HEK293 (cell line): ENCODE data around the gene ZNF664.

Experiments used
- CTCF ChIA-PET: fragments of 350-600 bp; formaldehyde crosslinking; extraction: SDS; loops from one replicate; lab custom pipeline; 2021; ENCODE audit warnings: antibody characterized with exemption; lab: Yijun Ruan, JAX
- POLR2A ChIA-PET: fragments of 300-600 bp; formaldehyde crosslinking; extraction: SDS; loops from one replicate; lab custom pipeline; 2020; ENCODE audit warnings: antibody characterized with exemption, inconsistent platforms; lab: Yijun Ruan, JAX
- H3K27ac ChIP-seq: fragments of 200-500 bp; sonication (Bioruptor generic); 2 replicates; pipeline ENCODE4 v1.5.1; 2014; ENCODE audit warnings: low read depth, low read length, control low read depth, inconsistent platforms; ENCODE audit errors: extremely low read depth
- H3K36me3 ChIP-seq, 2 experiments: fragments of 200-500 bp in 1 of 2; sonication (Bioruptor generic) in 1 of 2; 1 replicate in 1 of 2; 2 replicates in 1 of 2; pipeline ENCODE4 v1.5.1; 2014 to 2017; ENCODE audit warnings: inconsistent platforms in 2 of 2, low read length in 2 of 2; ENCODE audit not compliant: control insufficient read depth in 2 of 2, insufficient read depth in 1 of 2
- H3K4me1 ChIP-seq: fragments of 200-500 bp; sonication (Bioruptor generic); 2 replicates; pipeline ENCODE4 v1.5.1; 2014; ENCODE audit warnings: mild to moderate bottlenecking, low read length, inconsistent platforms; ENCODE audit not compliant: control insufficient read depth, insufficient read depth
- H3K4me3 ChIP-seq: 2 replicates; pipeline ENCODE4 v1.5.1; 2011; ENCODE audit warnings: low read depth, mild to moderate bottlenecking, control low read depth, low read length, moderate library complexity
- H3K9me3 ChIP-seq: fragments of 200-500 bp; sonication (Bioruptor generic); 2 replicates; pipeline ENCODE4 v1.5.1; 2014; ENCODE audit warnings: low read depth, low read length, inconsistent platforms; ENCODE audit not compliant: control insufficient read depth, insufficient read depth
- ATF2 ChIP-seq: fragments of 450-650 bp; formaldehyde crosslinking; IDR thresholded peaks from 2 replicates; pipeline ENCODE4 v1.5.1; 2016; ENCODE audit warnings: missing biosample characterization, missing genetic modification characterization, low read depth
- KLF16 ChIP-seq: fragments of 450-650 bp; formaldehyde crosslinking; IDR thresholded peaks from 2 replicates; pipeline ENCODE4 v1.5.1; 2017; ENCODE audit warnings: missing biosample characterization, missing genetic modification characterization
- OVOL3 ChIP-seq: fragments of 450-650 bp; formaldehyde crosslinking; IDR thresholded peaks from 2 replicates; pipeline ENCODE4 v1.5.1; 2016; ENCODE audit warnings: missing biosample characterization, missing genetic modification characterization
- RBAK ChIP-seq: fragments of 450-650 bp; formaldehyde crosslinking; IDR thresholded peaks from 2 replicates; pipeline ENCODE4 v1.5.1; 2016; ENCODE audit warnings: missing biosample characterization, missing genetic modification characterization
- REST ChIP-seq: fragments of 450-650 bp; formaldehyde crosslinking; IDR thresholded peaks from 2 replicates; pipeline ENCODE4 v1.5.1; 2016; ENCODE audit warnings: missing biosample characterization, missing genetic modification characterization
- SCRT2 ChIP-seq: fragments of 450-650 bp; formaldehyde crosslinking; IDR thresholded peaks from 2 replicates; pipeline ENCODE4 v1.5.1; 2016; ENCODE audit warnings: missing biosample characterization, missing genetic modification characterization
- ZIC2 ChIP-seq: fragments of 450-650 bp; formaldehyde crosslinking; IDR thresholded peaks from 2 replicates; pipeline ENCODE4 v1.5.1; 2016; ENCODE audit warnings: missing biosample characterization, missing genetic modification characterization
- ZNF184 ChIP-seq: fragments of 450-650 bp; IDR thresholded peaks from 2 replicates; pipeline ENCODE4 v1.5.1; 2018; ENCODE audit warnings: missing biosample characterization, mild to moderate bottlenecking, missing genetic modification characterization
- ZNF2 ChIP-seq: fragments of 450-650 bp; formaldehyde crosslinking; IDR thresholded peaks from 2 replicates; pipeline ENCODE4 v1.5.1; 2016; ENCODE audit warnings: missing biosample characterization, missing genetic modification characterization
- ZNF324 ChIP-seq: fragments of 450-650 bp; formaldehyde crosslinking; IDR thresholded peaks from 2 replicates; pipeline ENCODE4 v1.5.1; 2016; ENCODE audit warnings: missing biosample characterization, missing genetic modification characterization
- ZNF416 ChIP-seq: fragments of 450-650 bp; formaldehyde crosslinking; IDR thresholded peaks from 2 replicates; pipeline ENCODE4 v1.5.1; 2016; ENCODE audit warnings: missing biosample characterization, missing genetic modification characterization
- ZNF423 ChIP-seq: fragments of 450-650 bp; formaldehyde crosslinking; IDR thresholded peaks from 2 replicates; pipeline ENCODE4 v1.5.1; 2016; ENCODE audit warnings: missing biosample characterization, missing genetic modification characterization
- ZNF548 ChIP-seq: fragments of 450-650 bp; formaldehyde crosslinking; IDR thresholded peaks from 2 replicates; pipeline ENCODE4 v1.5.1; 2016; ENCODE audit warnings: missing biosample characterization, missing genetic modification characterization
- ZNF549 ChIP-seq: fragments of 450-650 bp; IDR thresholded peaks from 2 replicates; pipeline ENCODE4 v1.5.1; 2018; ENCODE audit warnings: missing biosample characterization, missing genetic modification characterization, mild to moderate bottlenecking, inconsistent platforms, moderate library complexity
- ZNF560 ChIP-seq: fragments of 450-650 bp; formaldehyde crosslinking; IDR thresholded peaks from 2 replicates; pipeline ENCODE4 v1.5.1; 2017; ENCODE audit warnings: missing biosample characterization, missing genetic modification characterization, borderline replicate concordance
- ZNF561 ChIP-seq: fragments of 450-650 bp; IDR thresholded peaks from 2 replicates; pipeline ENCODE4 v1.5.1; 2018; ENCODE audit warnings: missing biosample characterization, missing genetic modification characterization, borderline replicate concordance
- ZNF585B ChIP-seq: fragments of 450-650 bp; formaldehyde crosslinking; IDR thresholded peaks from 2 replicates; pipeline ENCODE4 v1.5.1; 2016; ENCODE audit warnings: missing biosample characterization, missing genetic modification characterization
- ZNF624 ChIP-seq: fragments of 450-650 bp; formaldehyde crosslinking; IDR thresholded peaks from 2 replicates; pipeline ENCODE4 v1.5.1; 2017; ENCODE audit warnings: missing biosample characterization, missing genetic modification characterization
- ZNF664 ChIP-seq: fragments of 450-650 bp; formaldehyde crosslinking; IDR thresholded peaks from 2 replicates; pipeline ENCODE4 v1.5.1; 2016; ENCODE audit warnings: missing biosample characterization, missing genetic modification characterization
- ZNF704 ChIP-seq: fragments of 450-650 bp; formaldehyde crosslinking; IDR thresholded peaks from 2 replicates; pipeline ENCODE4 v1.5.1; 2016; ENCODE audit warnings: missing biosample characterization, missing genetic modification characterization
- ZNF777 ChIP-seq: fragments of 450-650 bp; formaldehyde crosslinking; IDR thresholded peaks from 2 replicates; pipeline ENCODE4 v1.5.1; 2017; ENCODE audit warnings: missing biosample characterization, missing genetic modification characterization, borderline replicate concordance
- ZSCAN16 ChIP-seq: fragments of 450-650 bp; formaldehyde crosslinking; IDR thresholded peaks from 2 replicates; pipeline ENCODE4 v1.5.1; 2016; ENCODE audit warnings: missing biosample characterization, missing genetic modification characterization
- ZSCAN23 ChIP-seq: fragments of 450-650 bp; formaldehyde crosslinking; IDR thresholded peaks from 2 replicates; pipeline ENCODE4 v1.5.1; 2016; ENCODE audit warnings: missing biosample characterization, missing genetic modification characterization
- TF ChIP-seq, protein P1 (sequence below): fragments of 450-650 bp; formaldehyde crosslinking; IDR thresholded peaks from 2 replicates; pipeline ENCODE4 v1.5.1; 2016; ENCODE audit warnings: missing biosample characterization, missing genetic modification characterization, borderline replicate concordance
- TF ChIP-seq, protein P2 (sequence below): fragments of 450-650 bp; formaldehyde crosslinking; IDR thresholded peaks from 2 replicates; pipeline ENCODE4 v1.5.1; 2016; ENCODE audit warnings: missing biosample characterization, missing genetic modification characterization

Gene ZNF664

GRCh38 chr12:123952037-123952436 is 21.0 kb upstream of the ZNF664 start (continued):
- TF ChIP-seq, protein P1, sequence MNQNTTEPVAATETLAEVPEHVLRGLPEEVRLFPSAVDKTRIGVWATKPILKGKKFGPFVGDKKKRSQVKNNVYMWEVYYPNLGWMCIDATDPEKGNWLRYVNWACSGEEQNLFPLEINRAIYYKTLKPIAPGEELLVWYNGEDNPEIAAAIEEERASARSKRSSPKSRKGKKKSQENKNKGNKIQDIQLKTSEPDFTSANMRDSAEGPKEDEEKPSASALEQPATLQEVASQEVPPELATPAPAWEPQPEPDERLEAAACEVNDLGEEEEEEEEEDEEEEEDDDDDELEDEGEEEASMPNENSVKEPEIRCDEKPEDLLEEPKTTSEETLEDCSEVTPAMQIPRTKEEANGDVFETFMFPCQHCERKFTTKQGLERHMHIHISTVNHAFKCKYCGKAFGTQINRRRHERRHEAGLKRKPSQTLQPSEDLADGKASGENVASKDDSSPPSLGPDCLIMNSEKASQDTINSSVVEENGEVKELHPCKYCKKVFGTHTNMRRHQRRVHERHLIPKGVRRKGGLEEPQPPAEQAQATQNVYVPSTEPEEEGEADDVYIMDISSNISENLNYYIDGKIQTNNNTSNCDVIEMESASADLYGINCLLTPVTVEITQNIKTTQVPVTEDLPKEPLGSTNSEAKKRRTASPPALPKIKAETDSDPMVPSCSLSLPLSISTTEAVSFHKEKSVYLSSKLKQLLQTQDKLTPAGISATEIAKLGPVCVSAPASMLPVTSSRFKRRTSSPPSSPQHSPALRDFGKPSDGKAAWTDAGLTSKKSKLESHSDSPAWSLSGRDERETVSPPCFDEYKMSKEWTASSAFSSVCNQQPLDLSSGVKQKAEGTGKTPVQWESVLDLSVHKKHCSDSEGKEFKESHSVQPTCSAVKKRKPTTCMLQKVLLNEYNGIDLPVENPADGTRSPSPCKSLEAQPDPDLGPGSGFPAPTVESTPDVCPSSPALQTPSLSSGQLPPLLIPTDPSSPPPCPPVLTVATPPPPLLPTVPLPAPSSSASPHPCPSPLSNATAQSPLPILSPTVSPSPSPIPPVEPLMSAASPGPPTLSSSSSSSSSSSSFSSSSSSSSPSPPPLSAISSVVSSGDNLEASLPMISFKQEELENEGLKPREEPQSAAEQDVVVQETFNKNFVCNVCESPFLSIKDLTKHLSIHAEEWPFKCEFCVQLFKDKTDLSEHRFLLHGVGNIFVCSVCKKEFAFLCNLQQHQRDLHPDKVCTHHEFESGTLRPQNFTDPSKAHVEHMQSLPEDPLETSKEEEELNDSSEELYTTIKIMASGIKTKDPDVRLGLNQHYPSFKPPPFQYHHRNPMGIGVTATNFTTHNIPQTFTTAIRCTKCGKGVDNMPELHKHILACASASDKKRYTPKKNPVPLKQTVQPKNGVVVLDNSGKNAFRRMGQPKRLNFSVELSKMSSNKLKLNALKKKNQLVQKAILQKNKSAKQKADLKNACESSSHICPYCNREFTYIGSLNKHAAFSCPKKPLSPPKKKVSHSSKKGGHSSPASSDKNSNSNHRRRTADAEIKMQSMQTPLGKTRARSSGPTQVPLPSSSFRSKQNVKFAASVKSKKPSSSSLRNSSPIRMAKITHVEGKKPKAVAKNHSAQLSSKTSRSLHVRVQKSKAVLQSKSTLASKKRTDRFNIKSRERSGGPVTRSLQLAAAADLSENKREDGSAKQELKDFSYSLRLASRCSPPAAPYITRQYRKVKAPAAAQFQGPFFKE (tag by site-specific recombination), result no peak
- TF ChIP-seq KLF16 (tag by site-specific recombination) (no peak), ZNF777 (tag by site-specific recombination) (no peak), REST (tag by site-specific recombination) (no peak), ZNF664 (tag by site-specific recombination) (no peak), ZNF2 (tag by site-specific recombination) (no peak), SCRT2 (tag by site-specific recombination) (no peak), OVOL3 (no peak), ZNF423 (tag by site-specific recombination) (no peak), ZNF561 (tag by site-specific recombination) (no peak), ZNF324 (no peak), ATF2 (no peak), ZNF549 (tag by site-specific recombination) (no peak)

- peaks cover 7% of the 10 kb centered on the region; the same call in 1 of the 2 replicates for H3K4me1 ChIP-seq
- H3K9me3 ChIP-seq, result no peaks in the 10 kb centered on the region
- H3K36me3 ChIP-seq, result no peaks in the 10 kb centered on the region
- no peak overlapping the region for H3K4me3 ChIP-seq
- POLR2A ChIA-PET, result no interaction called here
- CTCF ChIA-PET, result interaction anchor here (0.5 to 1.0 kb wide), 3 partner anchors 10 to 367 kb away, joined by 3 to 7 read pairs (median 3); no protein-coding TSS in a partner anchor
- H3K27ac ChIP-seq, result no peak overlapping the region
- TF ChIP-seq ZNF624 (no peak), ZSCAN16 (tag by site-specific recombination) (no peak), RBAK (tag by site-specific recombination) (no peak), ZNF560 (tag by site-specific recombination) (no peak), ZNF416 (tag by site-specific recombination) (no peak), ZNF548 (no peak), ZNF704 (no peak), ZSCAN23 (tag by site-specific recombination) (no peak), ZIC2 (tag by site-specific recombination) (no peak), ZNF585B (tag by site-specific recombination) (no peak), ZNF184 (tag by site-specific recombination) (no peak)
- TF ChIP-seq, protein P2, sequence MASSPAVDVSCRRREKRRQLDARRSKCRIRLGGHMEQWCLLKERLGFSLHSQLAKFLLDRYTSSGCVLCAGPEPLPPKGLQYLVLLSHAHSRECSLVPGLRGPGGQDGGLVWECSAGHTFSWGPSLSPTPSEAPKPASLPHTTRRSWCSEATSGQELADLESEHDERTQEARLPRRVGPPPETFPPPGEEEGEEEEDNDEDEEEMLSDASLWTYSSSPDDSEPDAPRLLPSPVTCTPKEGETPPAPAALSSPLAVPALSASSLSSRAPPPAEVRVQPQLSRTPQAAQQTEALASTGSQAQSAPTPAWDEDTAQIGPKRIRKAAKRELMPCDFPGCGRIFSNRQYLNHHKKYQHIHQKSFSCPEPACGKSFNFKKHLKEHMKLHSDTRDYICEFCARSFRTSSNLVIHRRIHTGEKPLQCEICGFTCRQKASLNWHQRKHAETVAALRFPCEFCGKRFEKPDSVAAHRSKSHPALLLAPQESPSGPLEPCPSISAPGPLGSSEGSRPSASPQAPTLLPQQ (tag by site-specific recombination), result no peak
Observed at GRCh38 chr12:123954647-123955350, 18.2 kb upstream of the ZNF664 start.
